ENCODE measurements around the gene SH3GLB2.

GRCh38 chr9:129022037-129022436, 6.1 kb downstream of the SH3GLB2 start:
- TF ChIP-seq EZH2phosphoT487 (IDR thresholded peaks at IDR 0.05; ENCODE audit: low read depth, severe bottlenecking, unreplicated experiment) = no peak
- no peak for TF ChIP-seq CTCF (IDR thresholded peaks at IDR 0.05; ENCODE audit: poor library complexity)
